PC-3 (cell line): ENCODE data around the gene CHIT1. TPM values are rescaled to one million over a fixed set of nuclear protein-coding genes. Genes with fewer than 3 reads are reported as not detected.

ENCODE experiments used
- ATAC-seq: fragments of 200-7000 bp; cut with Tn5 transposase; 2 replicates; pipeline ENCODE4 v1.9.1; 2020; ENCODE audit warnings: mild to moderate bottlenecking, moderate library complexity
- BruUV-seq: library from RNA; stranded (reverse); fragments of 400-500 nt; replicated peaks from 2 replicates; lab custom pipeline; 2021; lab: Mats Ljungman, UMichigan
- CTCF ChIA-PET: fragments of 300-600 bp; sonication (Branson Sonifier 250); formaldehyde crosslinking; loops from one replicate; lab custom pipeline; 2022; ENCODE audit warnings: antibody characterized with exemption; lab: Charles Lee
- POLR2A ChIA-PET: fragments of 300-600 bp; sonication (Branson Sonifier 250); formaldehyde crosslinking; loops from one replicate; lab custom pipeline; 2022; ENCODE audit warnings: antibody characterized with exemption; ENCODE audit not compliant: unreplicated experiment; lab: Charles Lee
- DNase-seq: peaks from one replicate; pipeline ENCODE4 v3.0.0-alpha.2; 2015
- H2AFZ ChIP-seq: fragments of 300-600 bp; sonication (generic); 2 replicates; pipeline ENCODE4 v1.6.0; 2016; ENCODE audit warnings: antibody characterized with exemption, low read length
- H3F3A ChIP-seq: fragments of 300-600 bp; sonication (generic); one replicate; pipeline ENCODE4 v1.6.0; 2017; ENCODE audit warnings: antibody characterized with exemption, low read length, control low read depth, mild to moderate bottlenecking; ENCODE audit not compliant: unreplicated experiment
- H3K27ac ChIP-seq: fragments of 300-600 bp; sonication (generic); 2 replicates; pipeline ENCODE4 v1.5.1; 2016; ENCODE audit warnings: mild to moderate bottlenecking, low read length
- H3K27me3 ChIP-seq: fragments of 300-600 bp; sonication (generic); 2 replicates; pipeline ENCODE4 v1.6.1; 2016; ENCODE audit warnings: low read length, mixed read lengths
- H3K36me3 ChIP-seq: fragments of 300-600 bp; sonication (generic); 2 replicates; pipeline ENCODE4 v1.6.1; 2016; ENCODE audit warnings: low read depth, mixed run types, low read length, mixed read lengths
- H3K4me1 ChIP-seq: fragments of 300-600 bp; sonication (generic); 2 replicates; pipeline ENCODE4 v1.5.1; 2016; ENCODE audit warnings: low read length; ENCODE audit not compliant: insufficient read depth
- H3K4me2 ChIP-seq: fragments of 300-600 bp; sonication (generic); 2 replicates; pipeline ENCODE4 v1.6.0; 2016; ENCODE audit warnings: low read length
- H3K4me3 ChIP-seq: fragments of 300-600 bp; sonication (generic); 2 replicates; pipeline ENCODE4 v1.5.1; 2016; ENCODE audit warnings: mild to moderate bottlenecking, low read length, mixed read lengths
- H3K79me2 ChIP-seq: fragments of 300-600 bp; sonication (generic); 2 replicates; pipeline ENCODE4 v1.6.1; 2017; ENCODE audit warnings: low read length, mixed read lengths
- H3K9ac ChIP-seq: fragments of 300-600 bp; sonication (generic); 2 replicates; pipeline ENCODE4 v1.6.0; 2016; ENCODE audit warnings: mild to moderate bottlenecking, low read length
- H3K9me2 ChIP-seq: fragments of 300-600 bp; sonication (generic); replicated peaks from 2 replicates; pipeline ENCODE4 v1.6.1; 2016; ENCODE audit warnings: mixed run types, low read length, mixed read lengths
- H3K9me3 ChIP-seq: fragments of 300-600 bp; sonication (generic); 2 replicates; pipeline ENCODE4 v1.6.1; 2016; ENCODE audit warnings: low read length, mixed read lengths
- H4K20me1 ChIP-seq: fragments of 300-600 bp; sonication (generic); 2 replicates; pipeline ENCODE4 v1.6.1; 2016; ENCODE audit warnings: low read length, mixed read lengths
- EZH2 ChIP-seq: fragments of 300-600 bp; sonication (generic); IDR thresholded peaks from one replicate; pipeline ENCODE4 v1.6.1; 2017; ENCODE audit warnings: antibody characterized with exemption, mild to moderate bottlenecking, low read length; ENCODE audit not compliant: unreplicated experiment
- EZH2phosphoT487 ChIP-seq: fragments of 300-600 bp; sonication (generic); IDR thresholded peaks from 2 replicates; pipeline ENCODE4 v1.6.1; 2018; ENCODE audit warnings: mild to moderate bottlenecking, antibody characterized with exemption, low read length, borderline replicate concordance
- intact Hi-C: fragments of 100-400 bp; cut with micrococcal nuclease; formaldehyde crosslinking; loops from 2 replicates; pipeline ENCODE4 v1.9.0; 2023
- total RNA-seq: library from RNA; depleted of rRNA; stranded (reverse); fragments of >200 nt; gene quantifications from 2 replicates; pipeline ENCODE4 v1.2.3, GENCODE V29; 2014
- TF ChIP-seq, protein P1 (sequence below): fragments of 300-600 bp; sonication (generic); conservative IDR thresholded peaks from 2 replicates; pipeline ENCODE4 v1.5.1; 2017; ENCODE audit warnings: antibody characterized with exemption, low read depth, mild to moderate bottlenecking, low read length

Gene CHIT1
- total RNA-seq, 1 experiment from 2014 or later, result not detected

DNA sequence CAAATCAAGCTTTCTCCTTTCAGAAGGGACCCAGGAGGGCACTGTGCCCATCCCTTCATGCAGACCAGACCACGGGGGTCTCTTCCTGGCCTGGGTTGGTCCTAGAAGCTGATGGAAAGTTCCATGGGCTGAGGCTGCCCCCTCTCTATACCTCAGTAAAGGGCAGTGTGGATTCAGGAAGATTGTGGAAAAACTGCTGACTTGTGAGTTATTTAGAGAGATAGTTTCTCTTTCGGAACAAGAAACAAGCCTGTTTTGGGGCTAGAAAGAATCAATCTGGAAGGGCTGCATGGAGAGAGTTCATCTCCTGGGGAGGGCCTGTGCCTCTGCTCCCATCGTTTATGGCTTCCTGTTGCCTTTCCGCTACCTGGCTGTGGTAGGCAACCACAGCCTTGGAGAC, 803 bp downstream of the CHIT1 start:
- no peak overlapping the region for H3K4me3 ChIP-seq
- no peak overlapping the region for H2AFZ ChIP-seq
- TF ChIP-seq, protein P1, sequence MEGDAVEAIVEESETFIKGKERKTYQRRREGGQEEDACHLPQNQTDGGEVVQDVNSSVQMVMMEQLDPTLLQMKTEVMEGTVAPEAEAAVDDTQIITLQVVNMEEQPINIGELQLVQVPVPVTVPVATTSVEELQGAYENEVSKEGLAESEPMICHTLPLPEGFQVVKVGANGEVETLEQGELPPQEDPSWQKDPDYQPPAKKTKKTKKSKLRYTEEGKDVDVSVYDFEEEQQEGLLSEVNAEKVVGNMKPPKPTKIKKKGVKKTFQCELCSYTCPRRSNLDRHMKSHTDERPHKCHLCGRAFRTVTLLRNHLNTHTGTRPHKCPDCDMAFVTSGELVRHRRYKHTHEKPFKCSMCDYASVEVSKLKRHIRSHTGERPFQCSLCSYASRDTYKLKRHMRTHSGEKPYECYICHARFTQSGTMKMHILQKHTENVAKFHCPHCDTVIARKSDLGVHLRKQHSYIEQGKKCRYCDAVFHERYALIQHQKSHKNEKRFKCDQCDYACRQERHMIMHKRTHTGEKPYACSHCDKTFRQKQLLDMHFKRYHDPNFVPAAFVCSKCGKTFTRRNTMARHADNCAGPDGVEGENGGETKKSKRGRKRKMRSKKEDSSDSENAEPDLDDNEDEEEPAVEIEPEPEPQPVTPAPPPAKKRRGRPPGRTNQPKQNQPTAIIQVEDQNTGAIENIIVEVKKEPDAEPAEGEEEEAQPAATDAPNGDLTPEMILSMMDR, result no peak
- TF ChIP-seq EZH2phosphoT487 (no peak), EZH2 (no peak)
- no peaks in the 10 kb centered on the region for H3K4me1 ChIP-seq
- no peak overlapping the region for H3K4me2 ChIP-seq
- H4K20me1 ChIP-seq, result no peaks in the 10 kb centered on the region
- H3K36me3 ChIP-seq, result no peaks in the 10 kb centered on the region
- H3F3A ChIP-seq, result no peaks in the 10 kb centered on the region
- ATAC-seq, result no peak
- no peaks in the 10 kb centered on the region for H3K9me2 ChIP-seq
- BruUV-seq, result no TSS peak
- peaks cover 65% of the 10 kb centered on the region for H3K27me3 ChIP-seq
- no peak overlapping the region for H3K27ac ChIP-seq
- no peaks in the 10 kb centered on the region for H3K9me3 ChIP-seq
- intact Hi-C loops, result no loop called here
- no peak for DNase-seq
- POLR2A ChIA-PET, result no interaction called here
- H3K9ac ChIP-seq, result no peak overlapping the region
- CTCF ChIA-PET, result no interaction called here
- H3K79me2 ChIP-seq, result no peaks in the 10 kb centered on the region

DNA sequence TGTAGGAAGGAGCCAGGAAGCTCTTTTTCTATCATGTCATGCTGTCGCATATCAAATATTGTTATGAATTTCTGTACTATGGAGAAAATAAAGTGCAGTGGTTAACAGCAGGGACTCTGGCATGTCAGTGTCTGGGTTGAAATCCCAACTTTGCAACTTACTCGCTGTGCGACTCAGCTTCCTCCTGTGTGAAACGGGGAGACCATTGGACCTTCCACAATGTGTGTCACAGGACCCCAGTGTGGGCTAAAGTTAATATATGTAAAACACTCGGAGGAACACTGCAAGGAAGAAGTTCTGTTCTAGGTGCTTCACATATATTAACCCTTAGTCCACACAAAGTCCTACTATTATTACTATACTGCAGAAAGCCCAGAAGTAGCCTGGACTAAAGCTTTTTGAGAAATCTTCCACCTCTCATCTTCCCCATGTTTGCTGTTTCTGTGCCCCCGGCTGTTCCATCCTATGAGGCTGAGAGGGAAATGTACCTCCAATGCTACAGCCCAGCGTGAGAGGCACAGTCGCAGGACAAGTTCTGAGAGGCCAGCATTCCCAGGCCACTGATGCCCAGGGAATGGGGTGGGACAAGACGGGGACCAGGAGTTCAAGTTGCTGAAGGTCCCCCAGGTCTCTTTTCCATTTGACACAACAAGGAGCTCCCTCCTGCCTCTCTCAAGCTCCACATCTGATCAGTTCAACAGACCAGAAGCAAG, 1.9 kb downstream of the CHIT1 start:
- H3K4me1 ChIP-seq, result no peaks in the 10 kb centered on the region
- H3F3A ChIP-seq, result no peaks in the 10 kb centered on the region
- H3K9me2 ChIP-seq, result no peaks in the 10 kb centered on the region
- no TSS peak for BruUV-seq
- intact Hi-C loops, result no loop called here
- peaks cover 73% of the 10 kb centered on the region for H3K27me3 ChIP-seq
- DNase-seq, result no peak
- POLR2A ChIA-PET, result no interaction called here
- H3K4me3 ChIP-seq, result no peak overlapping the region
- no peak overlapping the region for H3K27ac ChIP-seq
- TF ChIP-seq EZH2 (no peak), EZH2phosphoT487 (no peak)
- TF ChIP-seq, protein P1, result no peak
- no peak overlapping the region for H3K9ac ChIP-seq
- H4K20me1 ChIP-seq, result no peaks in the 10 kb centered on the region
- H3K79me2 ChIP-seq, result no peaks in the 10 kb centered on the region
- H3K9me3 ChIP-seq, result no peaks in the 10 kb centered on the region
- H2AFZ ChIP-seq, result no peak overlapping the region
- no peak overlapping the region for H3K4me2 ChIP-seq
- no peaks in the 10 kb centered on the region for H3K36me3 ChIP-seq
- CTCF ChIA-PET, result no interaction called here
- ATAC-seq, result no peak

DNA sequence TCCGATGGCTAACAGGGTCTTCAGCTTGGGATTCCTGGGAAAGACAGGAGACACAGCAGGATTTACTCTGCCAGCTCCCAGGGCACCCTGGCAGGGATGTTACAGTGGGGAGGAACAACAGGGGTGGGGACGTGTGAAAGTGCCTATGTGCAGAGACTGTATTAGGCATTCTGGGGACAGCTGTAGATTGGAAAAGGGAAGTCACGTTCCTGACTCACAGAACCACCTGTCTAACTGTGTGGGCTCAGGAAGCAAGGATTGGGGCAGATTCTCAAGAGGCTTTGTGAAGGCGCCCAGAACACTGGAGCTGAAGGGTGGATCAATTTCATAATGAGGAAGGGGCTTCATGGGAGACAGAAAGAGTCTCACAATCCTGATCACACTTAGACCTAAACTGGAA, 4.4 kb downstream of the CHIT1 start:
- POLR2A ChIA-PET, result no interaction called here
- Histone ChIP-seq H3F3A (no peaks in the 10 kb centered on the region), H3K4me2 (no peak overlapping the region), H4K20me1 (no peaks in the 10 kb centered on the region), H3K27me3 (peaks cover 75% of the 10 kb centered on the region), H2AFZ (no peak overlapping the region), H3K9me2 (no peaks in the 10 kb centered on the region), H3K4me3 (no peak overlapping the region), H3K27ac (no peak overlapping the region), H3K79me2 (no peaks in the 10 kb centered on the region), H3K9me3 (no peaks in the 10 kb centered on the region), H3K9ac (no peak overlapping the region), H3K4me1 (no peaks in the 10 kb centered on the region), H3K36me3 (no peaks in the 10 kb centered on the region)
- DNase-seq, result no peak
- intact Hi-C loops, result no loop called here
- BruUV-seq, result no TSS peak
- ATAC-seq, result no peak
- TF ChIP-seq, protein P1, result no peak
- TF ChIP-seq EZH2 (no peak), EZH2phosphoT487 (no peak)
- CTCF ChIA-PET, result no interaction called here
